ENCODE measurements around the gene CACNA1D.
"Not testable (repeated sequence)": the region's sequence is repeated elsewhere in the genome, so short reads cannot be mapped to it uniquely, and the experiment has no call there.

CACNA1D gene

DNA sequence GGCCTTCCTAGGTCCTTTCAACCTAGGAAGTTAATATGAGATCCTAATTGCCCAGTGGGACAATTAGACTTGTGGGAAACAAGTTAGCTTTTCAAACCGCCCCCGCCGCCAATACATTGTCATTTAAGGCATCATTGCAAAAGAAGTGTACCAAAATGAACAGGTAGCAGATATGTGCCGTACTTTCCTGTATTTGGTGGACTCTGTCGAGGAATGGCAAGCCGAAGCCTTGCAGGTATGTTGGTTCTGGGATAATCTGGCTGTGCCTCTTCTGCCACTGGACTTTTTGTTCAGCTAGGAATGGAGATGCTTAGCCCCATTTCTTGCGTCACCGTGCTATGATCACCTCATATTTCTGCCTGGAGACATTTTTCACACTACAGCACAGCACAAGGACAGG is 157.5 kb downstream of the CACNA1D start:
- TF ChIP-seq, protein P1, sequence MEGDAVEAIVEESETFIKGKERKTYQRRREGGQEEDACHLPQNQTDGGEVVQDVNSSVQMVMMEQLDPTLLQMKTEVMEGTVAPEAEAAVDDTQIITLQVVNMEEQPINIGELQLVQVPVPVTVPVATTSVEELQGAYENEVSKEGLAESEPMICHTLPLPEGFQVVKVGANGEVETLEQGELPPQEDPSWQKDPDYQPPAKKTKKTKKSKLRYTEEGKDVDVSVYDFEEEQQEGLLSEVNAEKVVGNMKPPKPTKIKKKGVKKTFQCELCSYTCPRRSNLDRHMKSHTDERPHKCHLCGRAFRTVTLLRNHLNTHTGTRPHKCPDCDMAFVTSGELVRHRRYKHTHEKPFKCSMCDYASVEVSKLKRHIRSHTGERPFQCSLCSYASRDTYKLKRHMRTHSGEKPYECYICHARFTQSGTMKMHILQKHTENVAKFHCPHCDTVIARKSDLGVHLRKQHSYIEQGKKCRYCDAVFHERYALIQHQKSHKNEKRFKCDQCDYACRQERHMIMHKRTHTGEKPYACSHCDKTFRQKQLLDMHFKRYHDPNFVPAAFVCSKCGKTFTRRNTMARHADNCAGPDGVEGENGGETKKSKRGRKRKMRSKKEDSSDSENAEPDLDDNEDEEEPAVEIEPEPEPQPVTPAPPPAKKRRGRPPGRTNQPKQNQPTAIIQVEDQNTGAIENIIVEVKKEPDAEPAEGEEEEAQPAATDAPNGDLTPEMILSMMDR (IDR thresholded peaks at IDR 0.05; ENCODE audit: low read depth, low read length), result no peak
- DNase-seq (ENCODE audit: extremely low read depth, low read depth), result no peak

DNA sequence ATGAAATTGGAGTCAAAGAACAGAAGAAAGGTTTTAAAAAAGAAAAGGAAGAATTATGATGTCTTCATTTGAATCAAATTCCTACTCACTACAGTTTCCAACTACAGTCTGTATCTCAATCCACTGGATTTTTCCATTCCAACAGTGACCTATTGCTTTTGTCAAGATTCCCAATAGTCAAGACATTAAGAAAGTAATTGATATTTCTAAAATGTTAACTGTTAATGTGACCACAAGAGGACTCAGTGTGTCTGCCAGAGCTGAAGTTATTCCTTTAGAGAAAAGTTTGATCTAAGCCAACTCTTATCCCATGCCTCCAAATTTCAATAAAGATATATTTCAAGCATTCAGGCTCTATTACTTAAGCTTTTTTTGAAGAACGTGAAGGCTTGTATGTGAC is 163.2 kb downstream of the CACNA1D start:
- TF ChIP-seq, protein P1 (IDR thresholded peaks at IDR 0.05; ENCODE audit: low read depth, low read length), result no peak
- no peak for DNase-seq (ENCODE audit: extremely low read depth, low read depth)

DNA sequence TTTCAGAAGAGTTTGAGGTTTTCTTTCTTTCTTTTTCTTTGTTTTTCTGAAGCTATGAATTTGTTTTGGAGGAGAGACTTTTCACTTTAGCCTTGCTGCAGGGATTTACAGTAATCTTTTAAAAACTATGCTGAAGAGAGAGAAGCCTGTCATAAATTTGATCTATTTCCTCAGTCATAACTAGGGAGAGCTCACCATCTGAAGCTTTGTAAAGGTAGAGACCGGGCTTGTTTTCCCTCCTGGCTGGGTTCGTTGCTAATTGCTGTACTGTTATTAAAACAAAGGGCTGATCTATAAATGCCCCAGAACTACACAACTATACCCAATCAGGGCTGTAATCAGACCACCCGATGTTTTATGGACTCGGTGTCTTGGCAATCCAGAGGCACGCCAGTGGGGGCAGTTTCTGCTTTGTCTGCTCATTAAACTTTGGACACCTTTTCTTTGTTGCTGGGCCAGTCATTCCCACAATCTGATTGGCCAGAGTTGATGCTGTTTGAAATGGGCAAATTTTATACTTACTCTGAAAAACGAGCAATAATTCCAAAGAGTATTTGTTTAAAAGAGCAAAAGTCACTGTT is 164.3 kb downstream of the CACNA1D start:
- TF ChIP-seq, protein P1 (IDR thresholded peaks at IDR 0.05; ENCODE audit: low read depth, low read length), result no peak
- DNase-seq (ENCODE audit: extremely low read depth, low read depth), result no peak

DNA sequence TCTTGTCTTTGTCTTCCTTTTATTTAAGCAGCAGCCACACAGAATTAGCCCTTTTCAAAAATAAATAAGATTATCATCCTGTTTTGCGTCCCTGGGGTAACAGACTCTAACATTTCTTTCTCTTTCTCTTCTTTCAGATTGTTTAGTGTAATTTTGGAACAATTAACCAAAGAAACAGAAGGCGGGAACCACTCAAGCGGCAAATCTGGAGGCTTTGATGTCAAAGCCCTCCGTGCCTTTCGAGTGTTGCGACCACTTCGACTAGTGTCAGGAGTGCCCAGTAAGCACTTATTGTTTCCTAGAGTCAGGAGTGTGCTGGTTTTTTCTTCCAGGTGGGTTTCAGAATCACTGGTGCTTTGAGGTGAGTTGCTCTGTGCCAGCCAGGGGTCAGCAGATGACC is 165.6 kb downstream of the CACNA1D start:
- TF ChIP-seq, protein P1 (IDR thresholded peaks at IDR 0.05; ENCODE audit: low read depth, low read length), result no peak
- no peak for DNase-seq (ENCODE audit: extremely low read depth, low read depth)

DNA sequence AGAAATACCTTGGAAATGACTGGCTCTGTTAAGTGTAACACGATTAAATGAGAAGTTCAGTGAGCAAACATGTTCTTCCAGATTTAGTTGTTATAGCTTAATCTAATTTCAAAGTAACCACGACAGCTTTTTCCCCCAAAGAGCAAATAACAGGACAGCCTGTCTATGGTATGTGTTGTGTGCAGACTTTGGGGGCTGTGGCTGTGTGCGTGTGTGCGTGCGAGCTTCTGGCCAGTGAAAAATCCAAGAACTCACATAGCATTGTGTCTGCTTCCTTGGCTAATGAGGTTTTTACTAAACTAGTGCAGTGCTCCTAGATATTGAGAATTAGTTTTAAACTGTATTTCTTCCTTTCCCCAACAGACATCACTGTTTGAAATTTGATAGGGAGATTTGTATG is 167.1 kb downstream of the CACNA1D start:
- TF ChIP-seq, protein P1 (IDR thresholded peaks at IDR 0.05; ENCODE audit: low read depth, low read length), result no peak
- DNase-seq (ENCODE audit: extremely low read depth, low read depth), result no peak

DNA sequence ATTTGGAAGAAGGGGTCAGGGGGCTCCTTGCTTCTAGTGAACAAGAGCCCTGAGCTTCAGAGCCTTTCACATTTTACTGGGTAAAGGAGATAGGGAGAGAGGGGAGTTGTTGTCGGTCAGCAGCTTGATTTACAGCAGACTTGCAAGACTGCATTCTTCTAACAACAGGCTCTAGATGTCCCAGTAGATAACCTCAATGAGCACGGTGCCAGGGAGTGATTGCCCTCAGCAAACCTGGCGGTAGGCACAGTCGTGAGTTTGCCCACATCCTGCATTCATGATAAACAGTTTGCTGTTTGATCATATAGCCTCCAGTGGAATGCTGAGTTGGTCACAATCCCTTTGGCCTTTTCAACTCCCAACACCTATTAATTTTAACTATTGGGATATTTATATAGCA is 170.4 kb downstream of the CACNA1D start:
- DNase-seq (ENCODE audit: extremely low read depth, low read depth), result not testable (repeated sequence)

DNA sequence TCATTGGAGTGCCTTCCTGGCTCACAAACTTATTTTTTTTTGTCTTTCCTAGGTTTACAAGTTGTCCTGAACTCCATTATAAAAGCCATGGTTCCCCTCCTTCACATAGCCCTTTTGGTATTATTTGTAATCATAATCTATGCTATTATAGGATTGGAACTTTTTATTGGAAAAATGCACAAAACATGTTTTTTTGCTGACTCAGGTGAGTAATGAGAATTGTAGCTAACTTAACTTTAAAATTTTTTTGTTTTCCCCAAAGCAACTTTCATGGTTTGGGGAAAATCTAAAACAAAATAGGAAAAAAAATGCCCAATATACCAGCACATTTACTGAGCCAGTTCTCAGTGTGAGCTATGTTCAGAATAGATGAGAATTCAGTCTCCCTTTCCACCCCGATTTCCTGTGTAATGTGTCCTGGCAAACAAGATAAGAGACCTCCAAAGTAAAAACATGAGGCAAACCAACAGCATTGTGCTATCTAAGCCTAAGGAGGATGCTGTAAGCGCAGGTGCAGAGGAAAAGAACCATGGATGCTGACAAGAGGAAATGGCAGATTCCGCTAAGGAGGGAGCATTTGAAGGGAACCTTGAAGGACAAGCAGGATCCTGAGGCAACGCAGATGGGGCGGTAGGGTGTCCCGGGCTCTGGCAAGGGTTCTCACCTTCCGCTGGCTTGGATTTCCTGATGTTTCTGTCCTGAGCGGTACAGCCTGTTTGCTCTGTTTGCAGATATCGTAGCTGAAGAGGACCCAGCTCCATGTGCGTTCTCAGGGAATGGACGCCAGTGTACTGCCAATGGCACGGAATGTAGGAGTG is 171.4 kb downstream of the CACNA1D start:
- no peak for DNase-seq (ENCODE audit: extremely low read depth, low read depth)
- TF ChIP-seq, protein P1 (IDR thresholded peaks at IDR 0.05; ENCODE audit: low read depth, low read length), result no peak

All from AG09319 (cell line).